HUES6 (cell line): ENCODE results near the gene SERPINA6.
"Not testable (repeated sequence)": the region's sequence is repeated elsewhere in the genome, so short reads cannot be mapped to it uniquely, and the experiment has no call there.

ENCODE experiments used
- H3K27ac ChIP-seq: 2 replicates; pipeline ENCODE4 v1.7.0; 2013; ENCODE audit warnings: low read depth, mild to moderate bottlenecking, low read length, inconsistent platforms
- H3K27me3 ChIP-seq: 2 replicates; pipeline ENCODE4 v1.6.1; 2013; ENCODE audit warnings: low read length; ENCODE audit not compliant: control insufficient read depth, insufficient read depth
- H3K36me3 ChIP-seq: 2 replicates; pipeline ENCODE4 v1.6.1; 2013; ENCODE audit warnings: low read length; ENCODE audit not compliant: control insufficient read depth, insufficient read depth
- H3K4me1 ChIP-seq: 2 replicates; pipeline ENCODE4 v1.6.1; 2013; ENCODE audit warnings: low read length; ENCODE audit not compliant: control insufficient read depth, insufficient read depth
- H3K4me3 ChIP-seq: 2 replicates; pipeline ENCODE4 v1.5.1; 2013; ENCODE audit warnings: low read depth, low read length
- H3K9ac ChIP-seq: one replicate; pipeline ENCODE4 v1.6.1; 2013; ENCODE audit warnings: mild to moderate bottlenecking, low read length
- H3K9me3 ChIP-seq: 2 replicates; pipeline ENCODE4 v1.6.1; 2013; ENCODE audit warnings: low read depth, low read length; ENCODE audit not compliant: control insufficient read depth, insufficient read depth

The SERPINA6 gene

GRCh38 chr14:94322648-94323570, at the start of gene SERPINA6:
Gene SERPINA6 (minus strand): TSS chr14:94323336. CDS start chr14:94314648, 8,688 bp downstream.
- no peaks in the 10 kb centered on the region for H3K36me3 ChIP-seq
- no peaks in the 10 kb centered on the region for H3K27me3 ChIP-seq
- H3K9ac ChIP-seq = no peak within 1 kb of the TSS
- H3K4me3 ChIP-seq = no peak within 1 kb of the TSS
- no peak within 1 kb of the TSS for H3K27ac ChIP-seq
- no peaks in the 10 kb centered on the region for H3K4me1 ChIP-seq
- no peaks in the 10 kb centered on the region for H3K9me3 ChIP-seq

GRCh38 chr14:94372021-94372605, 49.0 kb upstream of the SERPINA6 start:
- Histone ChIP-seq H3K36me3 (no peaks in the 10 kb centered on the region), H3K9me3 (no peaks in the 10 kb centered on the region), H3K9ac (no peak overlapping the region), H3K4me1 (peaks cover 19% of the 10 kb centered on the region), H3K27ac (no peak overlapping the region), H3K4me3 (no peak overlapping the region), H3K27me3 (no peaks in the 10 kb centered on the region)

- peaks cover 18% of the 10 kb centered on the region for H3K4me1 ChIP-seq
- no peaks in the 10 kb centered on the region for H3K9me3 ChIP-seq
- no peak overlapping the region for H3K4me3 ChIP-seq
- no peaks in the 10 kb centered on the region for H3K36me3 ChIP-seq
- H3K9ac ChIP-seq = no peak overlapping the region
- H3K27ac ChIP-seq = no peak overlapping the region
- no peaks in the 10 kb centered on the region for H3K27me3 ChIP-seq
These were observed 47.4 kb upstream of the SERPINA6 start for GRCh38 chr14:94370524-94370910.

GRCh38 chr14:94369766-94370523, 46.8 kb upstream of the SERPINA6 start:
- H3K27ac ChIP-seq, H3K9ac ChIP-seq, H3K36me3 ChIP-seq, H3K27me3 ChIP-seq, H3K4me3 ChIP-seq, H3K9me3 ChIP-seq: not testable (repeated sequence)
- H3K4me1 ChIP-seq = peaks cover 13% of the 10 kb centered on the region

GRCh38 chr14:94368956-94369355, 45.8 kb upstream of the SERPINA6 start:
- H3K27ac ChIP-seq = no peak overlapping the region
- H3K9ac ChIP-seq = no peak overlapping the region
- no peaks in the 10 kb centered on the region for H3K9me3 ChIP-seq
- no peaks in the 10 kb centered on the region for H3K36me3 ChIP-seq
- H3K27me3 ChIP-seq = no peaks in the 10 kb centered on the region
- H3K4me1 ChIP-seq = peaks cover 8% of the 10 kb centered on the region; the same call in 1 of the 2 replicates
- no peak overlapping the region for H3K4me3 ChIP-seq

- Histone ChIP-seq H3K27ac (no peak overlapping the region), H3K27me3 (no peaks in the 10 kb centered on the region), H3K9me3 (no peaks in the 10 kb centered on the region), H3K4me1 (peaks cover 5% of the 10 kb centered on the region; the same call in 1 of the 2 replicates), H3K4me3 (no peak overlapping the region), H3K9ac (no peak overlapping the region), H3K36me3 (no peaks in the 10 kb centered on the region)
These were observed 45.1 kb upstream of the SERPINA6 start for GRCh38 chr14:94368243-94368590.

- no peaks in the 10 kb centered on the region for H3K36me3 ChIP-seq
- no peak overlapping the region for H3K27ac ChIP-seq
- H3K4me3 ChIP-seq = no peak overlapping the region
- H3K4me1 ChIP-seq = peaks cover 5% of the 10 kb centered on the region; the same call in 1 of the 2 replicates
- no peaks in the 10 kb centered on the region for H3K27me3 ChIP-seq
- no peak overlapping the region for H3K9ac ChIP-seq
- no peaks in the 10 kb centered on the region for H3K9me3 ChIP-seq
These were observed 44.5 kb upstream of the SERPINA6 start for GRCh38 chr14:94367347-94368242.

GRCh38 chr14:94366146-94366915, 43.2 kb upstream of the SERPINA6 start, which contains the start of gene SERPINA2:
Gene SERPINA2 (minus strand): TSS chr14:94366698.
- H3K27ac ChIP-seq = no peak within 1 kb of the TSS
- H3K9me3 ChIP-seq = no peaks in the 10 kb centered on the region
- no peak within 1 kb of the TSS for H3K9ac ChIP-seq
- 0 out of 2 replicates have a peak, but pooled peaks cover under 1% of the 10 kb centered on the region for H3K4me1 ChIP-seq
- no peaks in the 10 kb centered on the region for H3K36me3 ChIP-seq
- H3K27me3 ChIP-seq = no peaks in the 10 kb centered on the region
- no peak within 1 kb of the TSS for H3K4me3 ChIP-seq

- no peaks in the 10 kb centered on the region for H3K36me3 ChIP-seq
- H3K27me3 ChIP-seq = no peaks in the 10 kb centered on the region
- no peak overlapping the region for H3K4me3 ChIP-seq
- no peak overlapping the region for H3K9ac ChIP-seq
- no peak overlapping the region for H3K27ac ChIP-seq
- H3K9me3 ChIP-seq = no peaks in the 10 kb centered on the region
- H3K4me1 ChIP-seq = no peaks in the 10 kb centered on the region
These were observed 42.5 kb upstream of the SERPINA6 start for GRCh38 chr14:94365624-94366023.

- H3K27me3 ChIP-seq = no peaks in the 10 kb centered on the region
- H3K9ac ChIP-seq = no peak overlapping the region
- H3K4me3 ChIP-seq = no peak overlapping the region
- H3K9me3 ChIP-seq = no peaks in the 10 kb centered on the region
- H3K36me3 ChIP-seq = no peaks in the 10 kb centered on the region
- H3K27ac ChIP-seq = no peak overlapping the region
- H3K4me1 ChIP-seq = no peaks in the 10 kb centered on the region
These were observed 41.8 kb upstream of the SERPINA6 start for GRCh38 chr14:94364964-94365363.
